HG03064 (cell line): ENCODE measurements around the gene ZFYVE26.
"Not testable (repeated sequence)": the region's sequence is repeated elsewhere in the genome, so short reads cannot be mapped to it uniquely, and the experiment has no call there.

Experiments used
- ATAC-seq: cut with Tn5 transposase; IDR thresholded peaks from one replicate; pipeline ENCODE4 v1.9.1; 2021; ENCODE audit warnings: low read depth; ENCODE audit not compliant: unreplicated experiment

ZFYVE26 gene

DNA sequence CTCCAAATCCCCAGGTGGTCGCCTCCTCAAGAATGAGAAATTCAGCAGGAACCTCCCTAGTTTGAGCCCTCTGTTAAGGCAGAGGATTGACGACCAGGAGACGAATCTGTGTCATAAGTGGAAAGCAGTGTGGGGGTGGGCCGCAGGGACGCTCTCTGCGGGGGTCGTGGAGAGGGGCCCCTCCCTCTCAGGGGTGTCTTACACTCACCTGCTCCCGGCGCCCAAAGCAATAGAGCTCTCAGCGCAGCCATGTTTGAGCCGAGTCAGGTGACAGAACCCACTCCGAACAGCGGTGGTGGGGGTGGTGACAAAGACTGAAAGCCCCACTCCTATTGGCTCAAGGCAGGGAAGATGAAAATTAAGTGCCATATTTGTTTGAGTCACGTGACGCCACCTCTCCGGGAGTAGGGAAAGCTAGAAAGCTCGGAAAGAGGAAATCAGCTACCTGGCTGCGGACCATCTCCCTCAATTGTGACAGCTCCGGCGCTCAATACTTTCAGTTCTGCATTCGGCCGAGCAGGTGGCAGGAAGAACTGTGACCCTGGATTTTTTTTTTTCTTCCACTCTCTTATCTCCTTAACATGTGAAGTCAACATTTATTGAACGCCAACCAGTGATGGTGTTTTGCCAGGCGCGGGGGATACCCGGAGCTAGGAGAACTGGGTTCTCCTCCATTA, at the start of gene ZFYVE26:
ZFYVE26 (minus strand) TSS at position 265 of the 677 bp plus-strand sequence. CDS start 627 bp downstream, outside the sequence.
- ATAC-seq = peak; percentile 60

DNA sequence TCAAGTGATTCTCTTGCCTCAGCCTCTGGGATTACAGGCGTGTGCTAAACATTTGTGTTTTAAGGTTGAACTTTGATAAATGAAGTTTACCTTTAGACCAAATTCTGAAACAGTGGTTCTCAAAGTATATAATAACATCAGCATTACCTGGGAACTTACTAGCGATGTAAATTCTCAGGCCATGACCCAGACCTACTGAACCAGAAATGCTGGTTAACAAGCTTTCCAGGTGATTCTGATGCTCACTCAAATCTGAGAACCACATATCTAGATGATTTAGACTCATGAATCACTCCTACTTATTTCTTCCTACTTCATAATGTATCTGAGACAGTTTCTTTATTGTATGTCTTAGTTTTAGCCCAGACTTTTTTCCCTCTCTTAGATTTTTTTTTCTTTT, 46.8 kb upstream of the ZFYVE26 start:
- no peak for ATAC-seq

DNA sequence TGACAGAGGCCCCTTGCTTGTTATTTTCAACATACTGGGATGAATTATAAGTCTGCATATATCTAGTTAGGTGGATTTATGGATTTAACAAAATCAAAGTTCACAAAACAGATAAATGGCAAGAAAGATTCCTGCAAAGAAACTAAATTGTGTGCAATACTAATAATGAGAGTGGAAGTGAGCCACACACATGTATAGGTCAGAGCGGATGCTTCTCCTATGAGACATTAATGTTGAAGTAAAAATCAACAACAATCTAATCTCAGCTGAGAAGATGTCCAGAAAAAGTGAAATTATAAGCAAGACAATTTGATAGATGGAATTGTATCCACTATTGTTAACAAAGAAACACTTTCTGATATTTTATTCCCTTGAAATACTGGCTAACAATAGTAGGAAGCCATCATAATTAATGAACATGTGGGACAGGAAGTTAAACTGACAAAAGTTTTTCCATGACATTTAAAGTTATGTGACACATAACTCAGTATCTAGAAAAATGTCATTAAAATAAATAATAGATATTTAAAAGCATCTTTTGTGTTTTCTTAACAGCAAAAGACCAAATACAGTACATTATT, 42.9 kb upstream of the ZFYVE26 start:
- ATAC-seq = no peak

DNA sequence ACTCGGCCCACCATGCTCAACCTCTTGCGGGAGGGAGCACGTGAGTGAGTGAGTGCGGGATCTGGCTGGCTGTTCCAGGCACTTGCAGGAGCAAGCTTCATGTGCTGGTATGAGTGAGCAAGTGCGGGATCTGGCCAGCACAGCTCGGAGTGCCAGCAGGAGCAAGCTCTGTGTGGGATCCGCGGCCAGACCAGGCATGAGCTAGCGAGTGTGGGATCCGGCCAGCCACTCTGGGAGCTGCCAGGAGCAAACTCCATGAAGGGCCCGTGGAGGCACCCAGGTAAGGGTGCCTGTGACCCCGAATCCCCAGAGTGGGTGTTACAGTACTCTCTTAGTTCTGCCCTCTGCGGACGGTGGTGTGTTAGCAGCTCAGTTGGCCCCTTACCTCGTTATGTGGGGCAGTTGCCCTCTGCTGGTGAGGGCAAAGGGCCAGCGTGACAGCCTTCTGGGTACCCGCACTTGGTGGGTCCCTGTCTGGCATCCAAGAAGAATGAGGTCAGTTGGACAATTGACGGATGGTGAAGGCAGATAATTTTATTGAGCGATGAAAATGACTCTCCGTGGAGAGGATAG, 41.5 kb upstream of the ZFYVE26 start:
- no peak for ATAC-seq

DNA sequence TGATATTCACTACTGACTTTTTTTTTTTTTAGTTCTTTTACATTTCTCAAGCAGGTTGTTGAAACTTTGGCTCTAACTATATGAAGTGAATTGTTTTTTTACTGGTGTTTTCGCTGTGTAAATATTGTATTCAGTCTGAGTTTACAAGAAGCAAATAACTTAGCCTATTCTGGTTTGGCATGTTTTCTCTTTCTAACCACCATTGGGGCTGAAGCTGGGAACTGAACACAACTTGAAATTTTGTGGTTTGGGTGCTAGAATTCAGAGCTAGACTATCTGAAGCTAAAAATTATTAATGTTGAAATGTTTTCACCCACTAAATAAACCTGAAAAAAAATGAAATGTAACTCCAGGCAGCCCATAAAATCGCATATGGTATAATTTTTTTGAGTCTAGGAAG, 40.4 kb upstream of the ZFYVE26 start:
- ATAC-seq = no peak

DNA sequence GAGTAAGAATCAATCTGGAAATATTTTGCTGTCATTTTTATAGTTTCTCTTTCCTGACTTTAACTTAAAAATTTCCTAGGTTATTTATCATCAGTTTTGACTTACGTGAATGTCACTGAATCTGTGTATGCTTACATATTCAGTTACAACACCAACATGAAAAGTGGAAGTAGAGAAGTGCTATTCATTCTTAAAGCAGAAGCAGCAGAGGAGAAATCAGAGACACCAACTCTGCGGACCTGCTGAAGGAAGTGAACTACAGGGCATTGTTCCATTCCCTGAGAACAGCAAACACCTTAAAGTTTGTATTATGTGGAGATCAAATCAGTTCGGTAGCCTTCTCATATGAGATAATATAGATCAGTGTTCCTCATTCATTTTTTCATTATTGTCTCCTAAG, 37.3 kb upstream of the ZFYVE26 start:
- no peak for ATAC-seq

DNA sequence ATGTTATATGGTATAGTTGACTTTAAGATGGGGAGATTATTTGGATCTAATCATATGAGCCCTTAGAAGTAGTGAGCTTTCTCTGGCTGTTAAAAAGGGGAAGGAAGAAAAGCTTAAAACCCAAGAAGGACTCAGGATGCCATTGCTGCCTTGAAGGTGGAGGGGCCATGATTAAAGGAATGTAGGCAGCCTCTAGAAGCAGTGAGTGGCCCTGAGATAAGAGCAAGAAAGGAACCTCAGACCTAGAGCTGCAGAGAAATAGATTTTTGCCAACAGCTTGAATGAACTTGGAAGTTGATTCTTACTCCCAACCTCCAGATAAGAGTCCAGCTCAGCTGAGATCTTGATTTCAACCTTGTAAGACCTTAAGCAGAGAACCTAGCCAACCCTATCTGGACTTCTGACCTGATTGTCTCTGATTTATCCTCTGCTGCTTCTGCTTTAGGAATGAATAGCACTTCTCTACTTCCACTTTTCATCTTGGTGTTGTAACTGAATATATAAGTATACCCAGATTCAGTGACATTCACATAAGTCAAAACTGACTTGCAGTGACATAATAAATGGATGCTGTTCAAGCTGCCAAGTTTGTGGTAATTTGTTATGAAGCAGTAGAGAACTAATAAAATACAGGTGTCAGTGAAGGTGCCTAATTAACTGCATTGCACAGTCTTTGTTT, 36.7 kb upstream of the ZFYVE26 start:
- no peak for ATAC-seq

DNA sequence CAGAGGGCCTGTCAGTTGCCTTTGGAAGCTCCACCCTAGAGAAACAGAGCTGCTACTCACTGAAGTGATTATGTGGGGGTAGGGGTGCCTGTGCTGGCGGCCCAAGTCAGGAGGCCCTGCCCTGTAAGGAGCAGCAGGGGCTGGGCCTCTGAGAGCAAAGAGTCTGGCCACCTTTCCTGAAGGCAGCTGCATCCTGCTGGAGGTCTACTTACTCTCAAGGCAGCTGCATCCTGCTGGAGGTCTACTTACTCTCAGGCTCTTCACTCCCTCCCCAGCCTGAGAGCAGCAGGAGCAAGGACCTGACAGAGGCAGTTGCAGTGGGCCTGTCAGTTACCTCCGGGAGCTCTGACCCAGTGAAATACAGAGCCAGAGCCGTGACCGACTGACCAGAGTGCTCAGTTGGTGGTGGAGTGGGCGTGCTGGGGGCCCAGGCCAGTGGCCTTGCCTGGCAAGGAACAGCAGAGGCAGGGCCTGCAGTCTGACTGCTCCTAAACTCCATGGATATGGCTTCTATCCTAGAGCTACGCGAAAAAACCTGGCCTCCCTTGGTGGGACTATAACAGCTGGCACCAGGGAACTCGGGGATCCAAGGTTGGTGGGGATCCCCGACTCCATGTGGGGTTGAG, 35.5 kb upstream of the ZFYVE26 start:
- ATAC-seq = no peak

DNA sequence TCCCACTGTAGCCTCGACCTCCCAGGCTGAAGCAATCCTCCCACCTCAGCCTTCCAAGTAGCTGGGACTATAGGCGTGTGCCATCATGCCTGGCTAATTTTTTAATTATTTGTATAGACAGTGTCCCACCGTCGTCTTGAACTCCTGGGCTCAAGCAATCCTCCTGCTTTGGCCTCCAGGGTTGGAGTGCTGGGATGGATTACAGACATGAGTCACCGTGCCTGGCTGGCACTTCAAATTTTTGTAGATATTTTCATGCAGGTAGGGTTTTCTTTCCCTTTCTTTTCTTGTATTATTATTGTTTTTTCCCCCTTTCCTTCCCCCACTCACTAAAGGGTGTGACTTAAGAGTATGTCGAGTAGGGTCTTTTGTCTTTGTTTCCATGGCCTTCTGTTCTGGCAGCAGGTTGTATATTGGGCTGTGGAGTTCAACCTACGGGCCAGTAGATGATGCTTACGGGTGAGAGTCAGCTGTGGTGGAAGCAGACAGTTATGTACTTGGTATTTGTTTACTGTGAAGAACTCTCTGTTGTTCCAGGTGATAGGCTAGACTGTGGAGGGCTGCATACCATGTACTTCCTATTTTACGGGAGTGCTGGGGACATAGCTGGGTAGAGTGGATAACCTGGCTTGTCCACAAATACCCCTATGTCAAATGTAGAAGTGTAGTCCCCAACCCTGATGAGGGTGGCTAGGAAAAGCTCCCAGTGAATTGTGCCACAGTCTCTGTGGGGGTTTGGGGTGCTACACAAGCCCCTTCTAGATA, 33.9 kb upstream of the ZFYVE26 start:
- no peak for ATAC-seq

DNA sequence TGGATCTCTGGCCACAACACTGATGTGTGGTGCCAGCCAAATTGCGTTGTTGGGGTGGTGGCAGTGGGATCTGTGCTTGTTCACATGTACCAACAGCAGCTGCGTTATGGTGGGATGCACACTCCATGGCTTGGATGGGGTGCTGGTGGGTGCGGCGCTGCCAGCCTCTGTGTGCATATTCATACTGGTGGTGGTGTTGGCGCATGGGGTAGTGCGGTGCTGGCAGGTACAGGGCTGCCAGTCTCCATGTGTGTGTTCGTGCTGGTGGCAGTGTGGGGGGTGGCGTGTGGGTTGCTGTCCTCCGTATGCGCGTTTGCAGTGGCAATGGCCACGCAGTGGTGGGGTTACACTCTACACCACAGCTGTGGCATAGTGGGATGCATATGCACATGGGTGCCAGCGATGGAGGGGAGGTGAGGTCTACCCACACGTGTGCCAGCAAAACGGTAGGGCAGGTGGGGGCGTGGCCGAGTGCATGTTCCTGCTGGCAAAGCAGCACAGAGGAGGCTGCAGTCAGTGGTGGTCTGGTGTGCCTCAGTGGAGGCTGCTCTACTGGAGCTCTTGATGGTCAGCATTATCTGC, 29.7 kb upstream of the ZFYVE26 start:
- ATAC-seq = no peak

DNA sequence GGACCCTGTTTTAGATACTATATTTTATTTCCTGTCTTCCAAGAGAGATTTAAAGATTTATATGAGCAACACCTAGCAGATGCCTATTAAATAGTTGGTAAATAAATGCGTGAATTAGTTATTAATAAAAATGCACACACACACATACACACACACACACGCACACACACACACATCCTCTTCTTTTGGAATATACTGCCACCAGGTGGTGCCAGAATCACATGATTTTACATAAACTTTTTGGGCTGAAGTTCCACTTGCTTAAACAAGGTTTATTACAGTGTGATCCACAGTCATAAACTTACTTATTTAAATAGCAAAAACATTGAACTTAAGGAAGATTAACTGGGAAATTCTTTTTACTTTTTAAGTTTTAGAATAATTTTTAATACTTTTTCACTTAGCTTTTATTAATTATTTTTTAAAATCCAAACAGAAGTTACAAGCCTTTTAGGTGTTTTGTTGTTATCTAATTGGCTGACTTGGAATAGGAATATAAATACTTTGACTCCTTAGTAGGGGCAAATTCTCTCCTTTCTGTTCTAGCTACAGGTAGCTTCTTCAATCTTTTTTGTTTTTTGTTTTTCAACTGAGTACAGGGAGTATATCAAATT, 20.7 kb upstream of the ZFYVE26 start:
- ATAC-seq = no peak

DNA sequence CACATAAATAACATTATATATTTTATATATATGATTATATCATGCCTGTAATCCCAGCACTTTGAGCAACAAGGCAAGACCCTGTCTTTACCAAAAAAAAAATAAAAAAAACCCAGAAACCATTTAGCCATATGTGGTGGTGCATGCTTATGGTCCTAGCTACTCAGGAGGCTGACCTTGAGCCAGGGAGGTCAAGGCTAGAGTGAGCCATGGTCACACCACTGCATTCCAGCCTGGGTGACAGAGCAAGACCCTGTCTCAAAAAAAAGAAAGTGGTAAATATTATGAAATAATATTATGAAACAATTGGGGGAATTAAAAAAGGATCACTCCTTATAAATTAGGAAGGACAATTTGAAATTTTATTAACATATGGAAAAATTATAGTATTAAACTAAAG, 19.2 kb upstream of the ZFYVE26 start:
- ATAC-seq = no peak

DNA sequence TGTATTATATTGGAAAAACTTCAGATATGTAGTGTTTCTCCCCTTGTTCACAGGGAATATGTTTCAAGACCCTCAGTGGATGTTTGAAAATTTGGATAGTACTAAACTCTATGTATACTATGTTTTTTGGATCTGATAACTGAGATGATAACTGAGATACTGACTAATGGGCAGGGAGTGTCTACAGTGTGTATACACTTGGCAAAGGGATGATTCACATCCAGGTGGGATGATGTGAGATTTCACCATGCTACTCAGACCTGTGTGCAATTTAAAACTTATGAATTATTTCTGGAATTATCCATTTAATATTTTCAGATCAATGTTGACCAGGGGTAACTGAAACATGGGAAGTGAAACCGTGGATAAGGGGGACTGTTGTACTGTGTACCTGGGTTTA, 17.0 kb upstream of the ZFYVE26 start:
- no peak for ATAC-seq

DNA sequence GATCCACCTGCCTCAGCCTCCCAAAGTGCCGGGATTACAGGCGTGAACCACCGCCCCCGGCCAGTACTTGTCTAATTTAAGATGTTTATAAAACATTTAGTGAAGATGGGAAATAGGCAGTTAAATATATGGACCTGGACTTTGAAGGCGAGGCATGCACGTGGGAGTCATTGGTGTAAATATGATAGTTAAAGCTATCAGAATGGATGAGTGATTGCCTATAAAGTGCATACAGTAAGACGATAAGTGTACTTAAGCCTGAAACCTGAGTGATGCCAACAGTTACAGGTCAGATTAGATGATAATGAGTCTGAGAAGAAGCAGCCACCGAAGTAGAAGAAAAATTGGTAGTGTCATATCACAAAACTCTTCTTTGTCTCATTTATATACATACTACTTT, 14.7 kb upstream of the ZFYVE26 start:
- no peak for ATAC-seq

DNA sequence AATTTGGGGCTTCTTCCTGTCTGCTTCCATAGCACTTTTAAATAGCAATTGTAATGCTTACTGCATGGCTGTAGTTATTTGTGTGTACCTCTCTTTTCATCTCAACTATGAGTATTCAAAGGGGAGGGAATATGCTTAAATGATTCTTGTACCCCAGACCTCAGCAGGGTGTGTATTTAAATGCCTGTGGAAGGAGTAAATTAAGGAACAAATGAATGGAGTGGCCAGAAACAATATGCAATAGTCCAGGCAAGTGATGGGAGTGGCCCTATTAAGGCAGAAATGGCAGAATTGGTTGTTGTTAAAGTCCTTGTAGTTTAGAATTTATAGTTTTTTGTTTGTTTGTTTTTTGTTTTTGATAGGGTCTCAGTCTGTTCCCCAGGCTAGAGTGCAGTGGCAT, 4.7 kb upstream of the ZFYVE26 start:
- ATAC-seq = no peak

DNA sequence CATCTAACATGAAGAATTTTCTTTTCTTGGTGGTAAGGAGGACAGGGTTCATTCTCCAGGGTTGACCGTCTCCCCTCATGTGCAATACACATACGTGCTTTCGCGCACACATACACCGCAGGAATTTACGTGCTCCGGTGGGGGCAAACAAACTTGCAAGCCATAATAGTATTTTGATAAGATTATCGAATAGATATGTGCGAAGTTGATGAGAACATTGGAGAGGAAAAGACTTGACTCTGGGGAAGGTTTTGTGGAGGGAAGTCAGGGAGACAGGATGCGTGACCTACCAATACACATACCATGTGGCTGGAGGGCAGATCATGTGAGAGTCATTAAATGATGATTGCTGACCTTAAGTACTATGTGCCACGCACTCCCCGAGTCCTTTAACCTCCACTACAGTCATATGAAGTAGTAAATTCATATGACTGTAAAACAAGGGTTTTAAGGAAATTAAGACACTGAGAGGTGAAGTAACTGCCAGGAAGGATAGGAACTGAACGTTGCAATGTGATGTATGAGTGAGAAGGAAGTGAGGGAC, 4.1 kb upstream of the ZFYVE26 start:
- ATAC-seq = no peak

DNA sequence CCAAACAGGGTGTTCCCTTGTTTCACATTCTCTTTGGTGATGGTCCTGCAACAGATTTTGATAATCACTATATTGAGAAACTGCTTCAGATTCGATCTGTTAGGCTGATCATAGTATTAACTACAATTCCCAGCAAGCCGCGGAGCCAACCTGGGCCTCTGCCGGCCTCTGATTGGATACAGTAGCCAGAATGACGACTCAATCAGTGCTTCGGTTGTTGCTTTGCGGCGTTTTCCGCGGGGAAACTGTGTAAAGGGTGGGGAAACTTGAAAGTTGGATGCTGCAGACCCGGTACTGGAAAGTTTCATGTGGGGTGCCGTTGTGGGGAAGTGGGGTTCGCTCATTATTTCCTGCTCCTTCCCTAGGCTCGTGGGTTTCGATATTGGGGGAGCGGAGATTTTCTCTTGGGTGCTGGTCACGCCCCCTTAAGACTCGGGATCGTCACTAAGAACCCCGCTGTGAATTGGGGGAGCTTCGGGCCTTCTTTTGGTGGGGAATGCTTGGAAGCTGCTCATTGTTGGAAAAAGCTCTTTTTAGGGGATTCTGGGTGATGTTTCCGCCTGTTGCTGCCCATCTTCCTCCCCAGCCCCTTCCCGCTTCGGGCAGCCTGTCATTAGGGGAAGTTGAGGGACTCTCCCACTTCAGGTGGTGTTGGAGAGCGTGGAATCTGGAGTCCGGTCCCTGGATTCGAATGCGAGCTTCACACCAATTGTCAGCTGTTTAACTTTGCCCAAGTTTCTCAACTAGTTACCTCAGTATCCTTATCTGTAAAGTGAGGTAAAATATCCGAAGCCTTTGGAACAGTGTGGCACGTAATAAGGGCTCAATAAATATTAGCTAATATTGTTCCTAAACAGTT, 3.4 kb upstream of the ZFYVE26 start, which contains the start of gene RAD51B:
RAD51B (plus strand) TSS at position 217 of the 859 bp plus-strand sequence.
- peak; percentile 45 for ATAC-seq

DNA sequence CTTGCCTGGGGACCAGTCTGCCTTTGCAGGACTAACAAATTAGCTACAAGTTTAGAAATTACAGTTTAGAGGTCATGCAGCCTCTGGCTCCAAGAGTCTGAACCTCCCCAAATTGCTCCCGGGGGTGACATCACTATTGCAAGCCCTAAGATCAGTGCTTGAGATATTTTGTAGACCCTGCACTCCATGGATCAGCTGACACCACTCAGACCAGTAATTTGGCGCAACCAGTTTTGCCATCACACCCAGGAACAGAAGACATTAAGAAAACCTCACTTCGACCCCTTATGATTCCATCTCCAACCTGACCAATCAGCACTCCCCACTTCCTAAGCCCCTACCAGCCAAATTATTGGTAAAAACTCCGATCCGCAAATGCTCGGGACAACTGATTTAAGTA, 2.1 kb upstream of the ZFYVE26 start:
- ATAC-seq = not testable (repeated sequence)
